H7 (cell line): ENCODE data around the gene TUFT1. TPM values are rescaled to one million over a fixed set of nuclear protein-coding genes. Genes with fewer than 3 reads are reported as not detected.

ENCODE experiments used
- DNase-seq: peaks from one replicate; pipeline ENCODE4 v3.0.0; 2012
- H3K27me3 ChIP-seq: 2 replicates; pipeline ENCODE4 v1.6.0; 2011; ENCODE audit warnings: mild to moderate bottlenecking, low read length; ENCODE audit not compliant: control insufficient read depth, insufficient read depth
- H3K36me3 ChIP-seq: replicated peaks from 2 replicates; pipeline ENCODE4 v1.5.1; 2011; ENCODE audit warnings: low read length; ENCODE audit not compliant: control insufficient read depth, insufficient read depth
- H3K4me3 ChIP-seq: 2 replicates; pipeline ENCODE4 v1.5.1; 2011; ENCODE audit warnings: low read depth, mild to moderate bottlenecking, control low read depth, low read length, moderate library complexity; ENCODE audit not compliant: insufficient read depth
- total RNA-seq: library from RNA; depleted of rRNA; stranded (reverse); fragments of >200 nt; shearing (Covaris generic); gene quantifications from 2 replicates; pipeline ENCODE4 v1.2.3, GENCODE V29; 2014

The TUFT1 gene
- total RNA-seq, 1 experiment from 2014 or later, result 11.3 TPM

GRCh38 chr1:151568626-151569088 is 28.5 kb downstream of the TUFT1 start:
- Histone ChIP-seq H3K27me3 (no peaks in the 10 kb centered on the region), H3K4me3 (no peak overlapping the region), H3K36me3 (peaks cover 2% of the 10 kb centered on the region; the same call in 1 of the 2 replicates)
- DNase-seq, result no peak

DNA sequence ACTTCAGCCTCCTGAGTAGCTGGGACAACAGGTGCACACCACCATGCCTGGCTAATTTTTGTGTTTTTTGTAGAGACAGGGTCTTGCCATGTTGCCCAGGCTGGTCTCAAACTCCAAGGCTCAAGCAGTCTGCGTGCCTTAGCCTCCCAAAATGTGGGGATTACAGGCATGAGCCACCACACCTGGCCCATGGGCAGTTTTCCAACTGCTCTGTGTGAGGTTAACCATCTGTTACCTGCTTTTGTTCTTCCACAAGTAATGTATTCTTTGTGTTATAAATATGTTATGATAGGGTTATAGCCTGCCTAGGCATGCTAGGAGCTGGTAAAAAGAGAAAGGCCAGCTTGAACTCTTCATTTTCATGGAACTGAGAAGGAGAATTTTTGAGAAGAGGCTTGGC is 30.7 kb downstream of the TUFT1 start:
- H3K36me3 ChIP-seq, result peaks cover 5% of the 10 kb centered on the region
- no peaks in the 10 kb centered on the region for H3K27me3 ChIP-seq
- no peak for DNase-seq
- no peak overlapping the region for H3K4me3 ChIP-seq

DNA sequence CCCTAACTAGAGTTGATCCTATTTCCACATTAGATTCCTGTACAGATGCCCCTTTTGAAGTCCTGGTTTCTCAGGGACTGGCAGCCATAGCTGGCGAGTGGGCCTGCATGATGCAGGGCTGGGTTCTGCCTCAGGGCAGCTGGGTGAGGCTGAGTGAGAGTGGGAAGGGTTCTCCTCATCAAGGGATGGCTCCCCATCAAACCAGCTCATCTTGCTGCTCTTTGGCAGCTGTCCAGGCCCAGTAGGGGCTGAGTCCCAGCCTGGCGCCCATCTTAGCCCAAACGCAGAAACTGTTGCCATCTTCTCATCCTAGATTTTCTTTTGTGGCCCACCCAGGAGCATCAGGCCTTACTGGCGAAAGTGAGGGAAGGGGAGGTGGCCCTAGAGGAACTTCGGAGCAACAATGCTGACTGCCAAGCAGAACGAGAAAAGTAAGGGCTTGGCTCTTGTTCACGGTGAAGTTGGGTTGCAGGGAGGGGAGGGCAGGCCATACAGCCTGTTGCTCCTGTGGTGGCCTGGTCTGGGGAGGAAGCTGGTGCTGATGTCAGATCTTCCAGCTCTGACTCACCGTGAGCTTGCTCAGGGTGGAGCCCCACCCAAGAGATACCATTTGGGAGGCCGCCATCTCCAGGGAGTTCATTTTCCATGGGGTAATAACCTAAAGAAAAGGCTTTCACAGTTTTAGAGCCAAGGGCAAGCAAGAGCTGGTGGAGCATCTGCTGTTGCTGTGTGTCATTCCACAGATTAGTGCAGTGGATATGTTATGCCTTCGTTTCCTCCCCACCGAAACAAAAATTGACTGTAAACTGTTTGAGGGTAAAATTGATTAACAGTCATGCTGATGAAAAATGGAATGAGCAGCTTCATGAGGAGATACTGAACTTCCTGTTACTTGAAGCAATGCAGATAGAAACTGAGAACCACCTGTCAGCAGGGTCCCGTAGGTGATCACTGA is 34.7 kb downstream of the TUFT1 start:
- H3K36me3 ChIP-seq, result peaks cover 11% of the 10 kb centered on the region
- H3K27me3 ChIP-seq, result no peaks in the 10 kb centered on the region
- no peak for DNase-seq
- no peak overlapping the region for H3K4me3 ChIP-seq

GRCh38 chr1:151577173-151577572 is 37.1 kb downstream of the TUFT1 start:
- Histone ChIP-seq H3K36me3 (peaks cover 18% of the 10 kb centered on the region), H3K27me3 (no peaks in the 10 kb centered on the region), H3K4me3 (no peak overlapping the region)
- peak; percentile 49 for DNase-seq

DNA sequence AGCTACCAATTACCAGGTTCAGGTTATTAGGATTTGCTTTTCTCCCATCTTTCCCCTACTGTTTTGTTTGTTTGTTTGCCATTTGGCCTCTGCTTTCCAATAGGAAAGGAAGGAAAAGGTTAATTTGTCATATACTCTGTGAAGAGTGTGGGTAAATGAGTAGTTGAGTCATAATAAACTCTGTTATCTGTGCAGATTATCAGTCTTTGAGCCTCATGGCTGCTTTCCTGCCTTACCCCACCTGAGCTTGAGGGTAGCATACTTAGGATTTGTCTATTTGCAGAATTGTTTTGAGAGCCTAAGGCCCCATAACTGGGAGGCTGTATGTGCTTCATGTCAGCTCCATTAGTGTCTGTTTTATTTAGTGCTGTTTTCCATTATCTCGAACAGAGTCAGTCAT is 38.8 kb downstream of the TUFT1 start:
- H3K27me3 ChIP-seq, result no peaks in the 10 kb centered on the region
- no peak overlapping the region for H3K4me3 ChIP-seq
- peaks cover 21% of the 10 kb centered on the region for H3K36me3 ChIP-seq
- no peak for DNase-seq

GRCh38 chr1:151579436-151580225 is 39.5 kb downstream of the TUFT1 start:
- no peak overlapping the region for H3K4me3 ChIP-seq
- H3K27me3 ChIP-seq, result no peaks in the 10 kb centered on the region
- no peak for DNase-seq
- peaks cover 18% of the 10 kb centered on the region for H3K36me3 ChIP-seq

DNA sequence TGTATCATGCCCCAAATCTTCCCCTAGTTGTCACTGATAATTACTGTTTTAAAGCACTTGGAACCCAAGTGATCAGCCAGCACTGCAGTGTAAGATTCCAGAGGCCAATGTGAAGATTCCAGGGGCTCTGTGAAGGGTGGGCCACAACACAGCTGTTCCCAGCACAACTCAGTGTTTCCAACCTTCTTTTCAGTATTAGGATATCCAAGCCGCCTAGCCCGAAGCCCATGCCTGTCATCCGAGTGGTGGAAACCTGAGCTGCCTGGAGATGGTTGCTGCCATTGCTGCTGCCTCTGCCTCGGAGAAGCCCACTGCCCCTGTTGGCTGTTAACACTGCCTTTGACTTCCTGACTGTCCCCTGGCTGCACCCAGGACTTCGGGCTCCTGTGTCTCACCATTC is 41.3 kb downstream of the TUFT1 start:
- Histone ChIP-seq H3K27me3 (no peaks in the 10 kb centered on the region), H3K4me3 (no peak overlapping the region), H3K36me3 (peaks cover 15% of the 10 kb centered on the region)
- DNase-seq, result no peak

GRCh38 chr1:151581921-151582320 is 41.8 kb downstream of the TUFT1 start:
- no peaks in the 10 kb centered on the region for H3K27me3 ChIP-seq
- no peak for DNase-seq
- H3K36me3 ChIP-seq, result peaks cover 15% of the 10 kb centered on the region

GRCh38 chr1:151583796-151584195 is 43.7 kb downstream of the TUFT1 start:
- Histone ChIP-seq H3K27me3 (no peaks in the 10 kb centered on the region), H3K36me3 (peaks cover 13% of the 10 kb centered on the region)
- no peak for DNase-seq

More at GRCh38 chr1:151581921-151582320, 41.8 kb downstream of the TUFT1 start:
- H3K4me3 ChIP-seq, result no peak overlapping the region

GRCh38 chr1:151584278-151584677 is 44.2 kb downstream of the TUFT1 start:
- Histone ChIP-seq H3K4me3 (no peak overlapping the region), H3K36me3 (peaks cover 13% of the 10 kb centered on the region)

More at GRCh38 chr1:151583796-151584195, 43.7 kb downstream of the TUFT1 start:
- H3K4me3 ChIP-seq, result no peak overlapping the region

DNA sequence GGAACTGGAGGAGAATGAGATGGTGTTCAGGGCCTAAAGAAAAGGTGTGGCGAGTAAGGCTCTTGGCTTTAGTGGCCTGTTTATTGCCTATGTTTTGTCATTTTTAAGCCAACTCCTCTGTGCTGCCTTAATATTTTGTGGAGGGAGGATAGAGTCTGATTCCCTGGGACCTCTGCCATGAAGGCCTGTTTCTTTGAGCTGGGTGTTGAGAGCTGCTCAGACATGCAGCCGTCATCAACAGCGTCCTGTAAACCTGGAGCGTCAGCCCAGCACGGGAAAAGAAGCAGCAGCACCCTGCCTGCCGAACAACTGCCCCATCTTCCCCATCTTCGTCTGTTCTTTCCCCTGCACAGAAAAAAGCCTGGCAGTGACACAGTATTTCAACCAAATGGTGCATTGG is 44.7 kb downstream of the TUFT1 start:
- DNase-seq, result no peak
- peaks cover 10% of the 10 kb centered on the region for H3K36me3 ChIP-seq
- H3K4me3 ChIP-seq, result no peak overlapping the region
- no peaks in the 10 kb centered on the region for H3K27me3 ChIP-seq

More at GRCh38 chr1:151584278-151584677, 44.2 kb downstream of the TUFT1 start:
- no peaks in the 10 kb centered on the region for H3K27me3 ChIP-seq
- no peak for DNase-seq

DNA sequence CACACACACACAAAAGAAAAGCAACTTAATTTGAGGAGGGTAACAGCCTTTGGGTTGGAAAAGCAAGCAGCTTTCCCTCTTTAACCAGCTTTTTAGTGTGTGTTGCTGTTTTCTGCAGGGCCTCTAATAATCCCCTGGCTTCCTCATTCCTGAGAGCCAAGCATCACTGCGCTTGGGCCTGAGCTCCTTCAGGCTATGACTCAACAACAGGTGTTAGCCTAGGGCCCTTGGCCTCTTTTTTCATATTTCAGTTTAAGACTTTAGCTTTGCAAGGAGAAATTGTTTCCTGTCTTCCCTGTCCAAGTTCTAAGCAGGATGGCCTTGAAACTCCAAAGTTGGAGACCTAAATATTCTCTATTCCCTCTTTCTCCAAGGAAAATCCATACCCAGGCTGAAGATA is 45.5 kb downstream of the TUFT1 start:
- no peak for DNase-seq
- Histone ChIP-seq H3K27me3 (no peaks in the 10 kb centered on the region), H3K4me3 (no peak overlapping the region), H3K36me3 (peaks cover 7% of the 10 kb centered on the region)

GRCh38 chr1:151590961-151591360 is 50.9 kb downstream of the TUFT1 start:
- no peak overlapping the region for H3K4me3 ChIP-seq
- no peak for DNase-seq
- H3K36me3 ChIP-seq, result no peaks in the 10 kb centered on the region
- H3K27me3 ChIP-seq, result no peaks in the 10 kb centered on the region

DNA sequence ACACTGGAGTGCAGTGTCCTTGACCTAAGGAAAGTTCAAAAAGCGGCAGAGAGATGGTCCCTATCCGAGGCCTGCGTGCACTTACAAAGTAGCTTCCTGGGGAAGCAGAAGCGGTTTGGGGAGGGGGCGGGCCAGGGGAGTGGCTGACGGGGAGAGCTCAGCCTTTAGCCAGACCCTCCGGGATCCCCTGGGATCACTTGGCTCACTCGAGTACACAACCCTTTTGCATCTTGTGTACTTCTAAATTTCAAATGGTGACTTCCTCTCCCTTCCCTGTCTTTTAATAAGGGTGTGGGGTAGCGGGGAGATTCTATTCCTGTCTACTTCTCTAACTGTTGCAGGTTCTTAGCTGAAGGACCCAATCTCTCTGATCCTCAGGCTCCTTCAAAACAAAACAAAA is 53.6 kb downstream of the TUFT1 start:
- Histone ChIP-seq H3K36me3 (no peaks in the 10 kb centered on the region), H3K27me3 (no peaks in the 10 kb centered on the region), H3K4me3 (peak overlapping the region; percentile 43)
- DNase-seq, result peak; percentile 80
